HEK293 (cell line): Measurements from ENCODE around the gene CHST15.

Experiments used
- CTCF ChIA-PET: fragments of 350-600 bp; formaldehyde crosslinking; extraction: SDS; loops from one replicate; lab custom pipeline; 2021; ENCODE audit warnings: antibody characterized with exemption; lab: Yijun Ruan, JAX
- POLR2A ChIA-PET: fragments of 300-600 bp; formaldehyde crosslinking; extraction: SDS; loops from one replicate; lab custom pipeline; 2020; ENCODE audit warnings: antibody characterized with exemption, inconsistent platforms; lab: Yijun Ruan, JAX
- H3K27ac ChIP-seq: fragments of 200-500 bp; sonication (Bioruptor generic); 2 replicates; pipeline ENCODE4 v1.5.1; 2014; ENCODE audit warnings: low read depth, low read length, control low read depth, inconsistent platforms; ENCODE audit errors: extremely low read depth
- H3K36me3 ChIP-seq, 2 experiments: fragments of 200-500 bp in 1 of 2; sonication (Bioruptor generic) in 1 of 2; 1 replicate in 1 of 2; 2 replicates in 1 of 2; pipeline ENCODE4 v1.5.1; 2014 to 2017; ENCODE audit warnings: inconsistent platforms in 2 of 2, low read length in 2 of 2; ENCODE audit not compliant: control insufficient read depth in 2 of 2, insufficient read depth in 1 of 2
- H3K4me1 ChIP-seq: fragments of 200-500 bp; sonication (Bioruptor generic); 2 replicates; pipeline ENCODE4 v1.5.1; 2014; ENCODE audit warnings: mild to moderate bottlenecking, low read length, inconsistent platforms; ENCODE audit not compliant: control insufficient read depth, insufficient read depth
- H3K4me3 ChIP-seq: 2 replicates; pipeline ENCODE4 v1.5.1; 2011; ENCODE audit warnings: low read depth, mild to moderate bottlenecking, control low read depth, low read length, moderate library complexity
- H3K9me3 ChIP-seq: fragments of 200-500 bp; sonication (Bioruptor generic); 2 replicates; pipeline ENCODE4 v1.5.1; 2014; ENCODE audit warnings: low read depth, low read length, inconsistent platforms; ENCODE audit not compliant: control insufficient read depth, insufficient read depth
- BCL6B ChIP-seq: fragments of 450-650 bp; formaldehyde crosslinking; IDR thresholded peaks from 2 replicates; pipeline ENCODE4 v1.5.1; 2017; ENCODE audit warnings: missing biosample characterization, missing genetic modification characterization
- GFI1B ChIP-seq: fragments of 450-650 bp; formaldehyde crosslinking; IDR thresholded peaks from 2 replicates; pipeline ENCODE4 v1.5.1; 2016; ENCODE audit warnings: missing biosample characterization, missing genetic modification characterization
- GLIS1 ChIP-seq: fragments of 450-650 bp; formaldehyde crosslinking; IDR thresholded peaks from 2 replicates; pipeline ENCODE4 v1.5.1; 2016; ENCODE audit warnings: missing biosample characterization, missing genetic modification characterization
- HOXA7 ChIP-seq: sonication (generic); formaldehyde crosslinking; IDR thresholded peaks from 2 replicates; pipeline ENCODE4 v1.8.1; 2022; ENCODE audit warnings: missing genetic modification reagents, borderline replicate concordance
- KLF17 ChIP-seq: fragments of 450-650 bp; formaldehyde crosslinking; IDR thresholded peaks from 2 replicates; pipeline ENCODE4 v1.5.1; 2016; ENCODE audit warnings: missing biosample characterization, missing genetic modification characterization
- ZFP3 ChIP-seq: fragments of 450-650 bp; formaldehyde crosslinking; IDR thresholded peaks from 2 replicates; pipeline ENCODE4 v1.5.1; 2016; ENCODE audit warnings: low read depth, missing biosample characterization, missing genetic modification characterization
- ZFP41 ChIP-seq: fragments of 450-650 bp; formaldehyde crosslinking; IDR thresholded peaks from 2 replicates; pipeline ENCODE4 v1.5.1; 2016; ENCODE audit warnings: missing biosample characterization, missing genetic modification characterization, borderline replicate concordance
- ZNF133 ChIP-seq: fragments of 450-650 bp; formaldehyde crosslinking; IDR thresholded peaks from 2 replicates; pipeline ENCODE4 v1.5.1; 2016; ENCODE audit warnings: missing biosample characterization, missing genetic modification characterization
- ZNF394 ChIP-seq: fragments of 450-650 bp; formaldehyde crosslinking; IDR thresholded peaks from 2 replicates; pipeline ENCODE4 v1.5.1; 2016; ENCODE audit warnings: missing biosample characterization, missing genetic modification characterization, mild to moderate bottlenecking, moderate library complexity, borderline replicate concordance
- ZNF426 ChIP-seq: fragments of 450-650 bp; formaldehyde crosslinking; IDR thresholded peaks from 2 replicates; pipeline ENCODE4 v1.5.1; 2017; ENCODE audit warnings: missing biosample characterization, missing genetic modification characterization, mild to moderate bottlenecking, inconsistent platforms, moderate library complexity
- ZNF501 ChIP-seq: fragments of 450-650 bp; formaldehyde crosslinking; IDR thresholded peaks from 2 replicates; pipeline ENCODE4 v1.5.1; 2016; ENCODE audit warnings: missing biosample characterization, missing genetic modification characterization
- ZNF571 ChIP-seq: fragments of 450-650 bp; formaldehyde crosslinking; IDR thresholded peaks from 2 replicates; pipeline ENCODE4 v1.5.0; 2017; ENCODE audit warnings: missing biosample characterization, missing genetic modification characterization
- TF ChIP-seq, protein P1 (sequence below): fragments of 450-650 bp; formaldehyde crosslinking; IDR thresholded peaks from 2 replicates; pipeline ENCODE4 v1.5.1; 2016; ENCODE audit warnings: missing biosample characterization, missing genetic modification characterization
- TF ChIP-seq, protein P2 (sequence below): fragments of 450-650 bp; formaldehyde crosslinking; IDR thresholded peaks from 2 replicates; pipeline ENCODE4 v1.5.1; 2016; ENCODE audit warnings: missing biosample characterization, missing genetic modification characterization, borderline replicate concordance

Gene CHST15

DNA sequence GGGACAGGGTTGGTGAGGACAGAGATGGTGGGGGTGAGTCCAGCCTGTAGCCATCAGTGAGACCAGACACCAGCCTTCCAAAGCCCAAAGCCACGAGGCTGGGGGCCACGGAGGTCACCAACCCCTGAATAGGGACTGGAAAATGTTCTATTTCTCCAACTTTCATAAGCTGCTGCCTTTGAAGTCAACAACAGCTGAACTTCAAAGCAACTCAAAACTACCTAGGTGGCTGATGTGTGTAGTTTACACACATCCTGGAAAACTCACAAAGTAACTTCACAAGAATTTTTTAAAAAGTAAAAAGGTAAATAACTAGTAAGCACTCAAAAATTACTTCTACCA lies 88.8 kb downstream of the CHST15 start (continued):
- TF ChIP-seq HOXA7 (CRISPR knock-in tag): no peak
- TF ChIP-seq, protein P1, sequence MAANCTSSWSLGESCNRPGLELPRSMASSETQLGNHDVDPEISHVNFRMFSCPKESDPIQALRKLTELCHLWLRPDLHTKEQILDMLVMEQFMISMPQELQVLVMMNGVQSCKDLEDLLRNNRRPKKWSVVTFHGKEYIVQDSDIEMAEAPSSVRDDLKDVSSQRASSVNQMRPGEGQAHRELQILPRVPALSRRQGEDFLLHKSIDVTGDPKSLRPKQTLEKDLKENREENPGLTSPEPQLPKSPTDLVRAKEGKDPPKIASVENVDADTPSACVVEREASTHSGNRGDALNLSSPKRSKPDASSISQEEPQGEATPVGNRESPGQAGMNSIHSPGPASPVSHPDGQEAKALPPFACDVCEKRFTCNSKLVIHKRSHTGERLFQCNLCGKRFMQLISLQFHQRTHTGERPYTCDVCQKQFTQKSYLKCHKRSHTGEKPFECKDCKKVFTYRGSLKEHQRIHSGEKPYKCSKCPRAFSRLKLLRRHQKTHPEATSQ (tag by site-specific recombination): no peak
- TF ChIP-seq KLF17 (tag by site-specific recombination): no peak
- TF ChIP-seq, protein P2, sequence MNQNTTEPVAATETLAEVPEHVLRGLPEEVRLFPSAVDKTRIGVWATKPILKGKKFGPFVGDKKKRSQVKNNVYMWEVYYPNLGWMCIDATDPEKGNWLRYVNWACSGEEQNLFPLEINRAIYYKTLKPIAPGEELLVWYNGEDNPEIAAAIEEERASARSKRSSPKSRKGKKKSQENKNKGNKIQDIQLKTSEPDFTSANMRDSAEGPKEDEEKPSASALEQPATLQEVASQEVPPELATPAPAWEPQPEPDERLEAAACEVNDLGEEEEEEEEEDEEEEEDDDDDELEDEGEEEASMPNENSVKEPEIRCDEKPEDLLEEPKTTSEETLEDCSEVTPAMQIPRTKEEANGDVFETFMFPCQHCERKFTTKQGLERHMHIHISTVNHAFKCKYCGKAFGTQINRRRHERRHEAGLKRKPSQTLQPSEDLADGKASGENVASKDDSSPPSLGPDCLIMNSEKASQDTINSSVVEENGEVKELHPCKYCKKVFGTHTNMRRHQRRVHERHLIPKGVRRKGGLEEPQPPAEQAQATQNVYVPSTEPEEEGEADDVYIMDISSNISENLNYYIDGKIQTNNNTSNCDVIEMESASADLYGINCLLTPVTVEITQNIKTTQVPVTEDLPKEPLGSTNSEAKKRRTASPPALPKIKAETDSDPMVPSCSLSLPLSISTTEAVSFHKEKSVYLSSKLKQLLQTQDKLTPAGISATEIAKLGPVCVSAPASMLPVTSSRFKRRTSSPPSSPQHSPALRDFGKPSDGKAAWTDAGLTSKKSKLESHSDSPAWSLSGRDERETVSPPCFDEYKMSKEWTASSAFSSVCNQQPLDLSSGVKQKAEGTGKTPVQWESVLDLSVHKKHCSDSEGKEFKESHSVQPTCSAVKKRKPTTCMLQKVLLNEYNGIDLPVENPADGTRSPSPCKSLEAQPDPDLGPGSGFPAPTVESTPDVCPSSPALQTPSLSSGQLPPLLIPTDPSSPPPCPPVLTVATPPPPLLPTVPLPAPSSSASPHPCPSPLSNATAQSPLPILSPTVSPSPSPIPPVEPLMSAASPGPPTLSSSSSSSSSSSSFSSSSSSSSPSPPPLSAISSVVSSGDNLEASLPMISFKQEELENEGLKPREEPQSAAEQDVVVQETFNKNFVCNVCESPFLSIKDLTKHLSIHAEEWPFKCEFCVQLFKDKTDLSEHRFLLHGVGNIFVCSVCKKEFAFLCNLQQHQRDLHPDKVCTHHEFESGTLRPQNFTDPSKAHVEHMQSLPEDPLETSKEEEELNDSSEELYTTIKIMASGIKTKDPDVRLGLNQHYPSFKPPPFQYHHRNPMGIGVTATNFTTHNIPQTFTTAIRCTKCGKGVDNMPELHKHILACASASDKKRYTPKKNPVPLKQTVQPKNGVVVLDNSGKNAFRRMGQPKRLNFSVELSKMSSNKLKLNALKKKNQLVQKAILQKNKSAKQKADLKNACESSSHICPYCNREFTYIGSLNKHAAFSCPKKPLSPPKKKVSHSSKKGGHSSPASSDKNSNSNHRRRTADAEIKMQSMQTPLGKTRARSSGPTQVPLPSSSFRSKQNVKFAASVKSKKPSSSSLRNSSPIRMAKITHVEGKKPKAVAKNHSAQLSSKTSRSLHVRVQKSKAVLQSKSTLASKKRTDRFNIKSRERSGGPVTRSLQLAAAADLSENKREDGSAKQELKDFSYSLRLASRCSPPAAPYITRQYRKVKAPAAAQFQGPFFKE: no peak
- TF ChIP-seq, all 188 proteins: peak for 0

GRCh38 chr10:124003871-124004662 lies 89.3 kb downstream of the CHST15 start:
- peaks cover 0 to 23% of the 10 kb centered on the region in 2 experiments; a peak in 1 of 3 replicates for H3K36me3 ChIP-seq
- no peak for TF ChIP-seq ZFP41
- TF ChIP-seq BCL6B (tag by site-specific recombination): no peak
- TF ChIP-seq ZNF394 (tag by site-specific recombination): no peak
- TF ChIP-seq ZNF426 (tag by site-specific recombination): no peak
- TF ChIP-seq ZNF501: no peak
- TF ChIP-seq ZFP3 (tag by site-specific recombination): no peak
- no peak for TF ChIP-seq GFI1B (tag by site-specific recombination)
- TF ChIP-seq ZNF133: no peak
- TF ChIP-seq ZNF571: no peak
- TF ChIP-seq GLIS1 (tag by site-specific recombination): no peak
- TF ChIP-seq, all 188 proteins: peak for 0
- H3K27ac ChIP-seq: no peak overlapping the region
- H3K9me3 ChIP-seq: no peaks in the 10 kb centered on the region
- H3K4me1 ChIP-seq: peaks cover 2% of the 10 kb centered on the region; the same call in 1 of the 2 replicates
- POLR2A ChIA-PET: no interaction called here
- CTCF ChIA-PET: interaction anchor here (1.3 to 3.4 kb wide), 2 partner anchors 9 to 385 kb away, joined by 6 to 19 read pairs; no protein-coding TSS in a partner anchor
- no peak overlapping the region for H3K4me3 ChIP-seq
